Suprapubic skin (tissue), 4 donors: Measurements from ENCODE around the gene USP37. TPM values are rescaled to one million over a fixed set of nuclear protein-coding genes. Genes with fewer than 3 reads are reported as not detected.
"Not testable (repeated sequence)": the region's sequence is repeated elsewhere in the genome, so short reads cannot be mapped to it uniquely, and the experiment has no call there.

ENCODE experiments used
- DNase-seq, 2 donors: peaks; one replicate each; pipeline ENCODE4 v3.0.0-alpha.2; 2019; ENCODE audit warnings: low spot score in 2 of 2
- H3K27ac ChIP-seq: fragments of 200-600 bp; sonication (generic); one replicate; pipeline ENCODE4 v1.5.1; 2019
- H3K27me3 ChIP-seq: fragments of 200-600 bp; sonication (generic); one replicate; pipeline ENCODE4 v1.5.1; 2019
- H3K36me3 ChIP-seq: fragments of 200-600 bp; sonication (generic); one replicate; pipeline ENCODE4 v1.5.1; 2019
- H3K4me1 ChIP-seq: fragments of 200-600 bp; sonication (generic); one replicate; pipeline ENCODE4 v1.5.1; 2019
- H3K4me3 ChIP-seq: fragments of 200-600 bp; sonication (generic); one replicate; pipeline ENCODE4 v1.5.1; 2019; ENCODE audit warnings: mild to moderate bottlenecking
- H3K9me3 ChIP-seq: fragments of 200-600 bp; sonication (generic); one replicate; pipeline ENCODE4 v1.5.1; 2019
- CTCF ChIP-seq, 2 donors: fragments of 200-600 bp in 1 of 2; fragments of 450-650 bp in 1 of 2; sonication (generic) in 1 of 2; IDR thresholded peaks; one replicate each; pipeline ENCODE4 v1.5.1; 2016 to 2019; ENCODE audit warnings: antibody characterized with exemption in 2 of 2, mild to moderate bottlenecking in 1 of 2, moderate library complexity in 1 of 2
- EP300 ChIP-seq: sonication (generic); formaldehyde crosslinking; IDR thresholded peaks from one replicate; pipeline ENCODE4 v1.6.1; 2017; ENCODE audit warnings: antibody characterized with exemption
- POLR2A ChIP-seq, 2 donors: fragments of 450-650 bp; IDR thresholded peaks; one replicate each; pipeline ENCODE4 v1.6.1; 2017; ENCODE audit warnings: antibody characterized with exemption in 2 of 2, mild to moderate bottlenecking in 2 of 2, moderate library complexity in 2 of 2
- POLR2AphosphoS5 ChIP-seq, 3 donors: sonication (generic); formaldehyde crosslinking; IDR thresholded peaks; one replicate each; pipeline ENCODE4 v1.6.1; 2017; ENCODE audit warnings: antibody characterized with exemption in 3 of 3
- WGBS: methylation state at CpG from one replicate; pipeline ENCODE4 v1.1.5; 2018; 5-methylcytosine and 5-hydroxymethylcytosine counted together
- total RNA-seq, 4 donors: library from RNA; depleted of rRNA; stranded (reverse); fragments of >200 nt; gene quantifications; one replicate each; pipeline ENCODE4 v1.1.0, GENCODE V29; 2016

Gene USP37
- total RNA-seq, 4 donors from 2014 or later, result 10.2 to 25.9 (median 20.5) TPM

- no peaks in the 10 kb centered on the region for H3K9me3 ChIP-seq
- no peaks in the 10 kb centered on the region for H3K27me3 ChIP-seq
- H3K27ac ChIP-seq, result peak overlapping the region; percentile 87
- WGBS, result 2% methylated on average over 19 of the region's 19 CpGs
- DNase-seq, result no peak
- TF ChIP-seq POLR2AphosphoS5 (IDR thresholded peaks at IDR 0.05), result no peak
- H3K4me1 ChIP-seq, result peaks cover 35% of the 10 kb centered on the region
- peak overlapping the region; percentile 75 for H3K4me3 ChIP-seq
- no peaks in the 10 kb centered on the region for H3K36me3 ChIP-seq
Measured at GRCh38 chr2:218567797-218568189, 358 bp downstream of the USP37 start.

GRCh38 chr2:218566296-218566695 is 1.9 kb downstream of the USP37 start:
- no peak for TF ChIP-seq CTCF (IDR thresholded peaks at IDR 0.05)
- DNase-seq, result no peak
- Histone ChIP-seq H3K27ac (no peak overlapping the region), H3K36me3 (peaks cover 3% of the 10 kb centered on the region), H3K4me1 (peaks cover 33% of the 10 kb centered on the region), H3K27me3 (no peaks in the 10 kb centered on the region), H3K4me3 (no peak overlapping the region), H3K9me3 (no peaks in the 10 kb centered on the region)
- WGBS, result 74% methylated on average over 1 of the region's 1 CpG

GRCh38 chr2:218564056-218564455 is 4.1 kb downstream of the USP37 start:
- WGBS, result 87% methylated on average over 1 of the region's 1 CpG
- Histone ChIP-seq H3K9me3 (no peaks in the 10 kb centered on the region), H3K36me3 (peaks cover 23% of the 10 kb centered on the region), H3K27ac (no peak overlapping the region), H3K4me1 (peaks cover 11% of the 10 kb centered on the region), H3K4me3 (no peak overlapping the region), H3K27me3 (no peaks in the 10 kb centered on the region)
- no peak for DNase-seq
- no peak for TF ChIP-seq POLR2AphosphoS5 (IDR thresholded peaks at IDR 0.05)
- no peak for TF ChIP-seq POLR2A (IDR thresholded peaks at IDR 0.05)
- no peak for TF ChIP-seq EP300
- TF ChIP-seq CTCF (IDR thresholded peaks at IDR 0.05), result no peak

GRCh38 chr2:218558986-218559385 is 9.2 kb downstream of the USP37 start:
- no peak for TF ChIP-seq POLR2AphosphoS5 (IDR thresholded peaks at IDR 0.05)
- no peak overlapping the region for H3K4me3 ChIP-seq
- no peak overlapping the region for H3K27ac ChIP-seq
- H3K4me1 ChIP-seq, result no peaks in the 10 kb centered on the region
- H3K9me3 ChIP-seq, result no peaks in the 10 kb centered on the region
- peaks cover 46% of the 10 kb centered on the region for H3K36me3 ChIP-seq
- DNase-seq, result no peak
- 93% methylated on average over 3 of the region's 3 CpGs for WGBS
- no peaks in the 10 kb centered on the region for H3K27me3 ChIP-seq

GRCh38 chr2:218557941-218558340 is 10.2 kb downstream of the USP37 start:
- H3K27ac ChIP-seq, result no peak overlapping the region
- H3K27me3 ChIP-seq, result no peaks in the 10 kb centered on the region
- TF ChIP-seq CTCF (IDR thresholded peaks at IDR 0.05) (no peak), EP300 (no peak), POLR2A (IDR thresholded peaks at IDR 0.05) (no peak), POLR2AphosphoS5 (IDR thresholded peaks at IDR 0.05) (no peak)
- no peaks in the 10 kb centered on the region for H3K4me1 ChIP-seq
- peaks cover 55% of the 10 kb centered on the region for H3K36me3 ChIP-seq
- H3K9me3 ChIP-seq, result no peaks in the 10 kb centered on the region
- DNase-seq, result no peak
- WGBS, result 62% methylated on average over 2 of the region's 2 CpGs
- H3K4me3 ChIP-seq, result no peak overlapping the region

GRCh38 chr2:218555527-218555926 is 12.6 kb downstream of the USP37 start:
- TF ChIP-seq POLR2A (IDR thresholded peaks at IDR 0.05), result no peak
- no peak for TF ChIP-seq EP300
- no peak for TF ChIP-seq POLR2AphosphoS5 (IDR thresholded peaks at IDR 0.05)
- TF ChIP-seq CTCF (IDR thresholded peaks at IDR 0.05), result no peak
- Histone ChIP-seq H3K27ac (no peak overlapping the region), H3K4me3 (no peak overlapping the region), H3K9me3 (no peaks in the 10 kb centered on the region), H3K36me3 (peaks cover 67% of the 10 kb centered on the region), H3K27me3 (no peaks in the 10 kb centered on the region), H3K4me1 (no peaks in the 10 kb centered on the region)
- 89% methylated on average over 4 of the region's 4 CpGs for WGBS
- DNase-seq, result no peak

GRCh38 chr2:218554225-218554624 is 13.9 kb downstream of the USP37 start:
- 91% methylated on average over 3 of the region's 3 CpGs for WGBS
- not testable (repeated sequence) for H3K27ac ChIP-seq, H3K9me3 ChIP-seq, H3K27me3 ChIP-seq, DNase-seq, H3K4me1 ChIP-seq, H3K4me3 ChIP-seq
- H3K36me3 ChIP-seq, result peaks cover 63% of the 10 kb centered on the region
